HG03108 (cell line): ENCODE data around the gene H2BK1.

Experiments used
- ATAC-seq: cut with Tn5 transposase; IDR thresholded peaks from one replicate; pipeline ENCODE4 v1.9.1; 2021; ENCODE audit warnings: moderate library complexity; ENCODE audit not compliant: unreplicated experiment

Gene H2BK1

DNA sequence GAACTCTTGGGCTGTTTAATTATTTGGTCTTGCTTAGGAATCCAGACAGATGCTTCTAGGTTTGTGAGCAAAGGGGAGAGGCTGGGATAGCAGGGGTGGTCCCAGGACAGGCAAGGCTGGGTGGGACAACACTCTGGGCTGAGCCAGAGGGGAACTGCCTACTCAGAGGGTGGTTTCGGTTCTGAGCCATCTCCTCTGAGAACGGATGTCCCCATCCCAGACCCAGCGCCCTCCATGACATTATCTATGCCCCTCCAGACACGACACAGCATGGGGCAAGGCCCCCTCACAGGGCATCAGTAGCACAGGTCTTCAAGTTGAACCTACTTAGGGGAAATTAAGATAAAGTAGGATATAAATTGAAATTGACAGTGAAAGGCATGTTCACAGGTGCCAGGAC lies 30.3 kb downstream of the H2BK1 start:
- no peak for ATAC-seq

GRCh38 chr7:151179287-151179860 lies 30.9 kb downstream of the H2BK1 start:
- ATAC-seq: no peak

DNA sequence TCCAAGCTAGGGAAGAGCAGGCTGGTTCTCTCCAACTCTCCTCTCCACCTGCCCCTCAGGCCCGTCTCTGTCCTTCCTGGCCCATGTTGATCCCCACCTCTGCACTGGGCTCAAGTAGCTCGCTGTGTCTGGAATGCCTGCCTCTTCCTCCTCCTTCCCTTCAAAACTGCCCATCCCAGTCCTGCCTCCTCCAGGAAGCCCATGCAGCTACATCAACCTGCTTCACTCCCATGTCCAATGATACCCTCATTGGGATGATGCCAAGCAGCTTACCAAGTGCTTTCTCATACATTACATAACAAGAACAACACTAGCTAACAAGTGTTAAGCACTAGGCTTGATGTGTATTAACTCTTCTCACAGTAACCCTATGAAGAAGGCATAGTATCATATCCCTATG lies 31.5 kb downstream of the H2BK1 start:
- no peak for ATAC-seq

GRCh38 chr7:151178236-151178635 lies 32.1 kb downstream of the H2BK1 start:
- ATAC-seq: no peak

GRCh38 chr7:151177310-151177709 lies 33.0 kb downstream of the H2BK1 start:
- ATAC-seq: no peak

- ATAC-seq: no peak
Measured at GRCh38 chr7:151176401-151176800, 33.9 kb downstream of the H2BK1 start.

DNA sequence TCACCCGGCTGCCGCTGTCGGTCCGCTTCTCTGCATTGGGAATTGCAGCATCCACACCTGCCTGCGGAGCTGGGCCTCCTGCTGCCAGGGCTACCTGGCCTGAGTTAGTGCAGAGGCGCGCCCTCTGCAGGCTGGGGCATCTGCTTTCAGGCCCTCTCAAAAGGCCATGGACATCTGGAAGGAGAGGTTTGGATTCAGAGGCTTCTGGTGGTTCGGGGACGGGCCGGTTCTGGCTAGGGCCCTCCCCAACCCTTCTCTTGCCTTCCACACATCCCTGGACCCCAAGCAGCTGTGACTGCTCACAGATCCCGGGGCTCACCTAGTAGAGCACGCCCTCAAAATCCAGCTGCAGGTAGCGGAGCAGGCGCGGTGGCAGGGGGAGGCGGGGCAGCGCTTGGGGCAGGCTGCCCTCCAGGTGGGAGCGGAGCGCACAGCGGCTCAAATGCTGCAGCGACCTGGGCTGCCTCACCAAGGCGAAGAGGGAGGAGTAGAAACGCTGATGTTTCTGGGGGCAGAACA lies 34.4 kb downstream of the H2BK1 start:
- ATAC-seq: no peak

DNA sequence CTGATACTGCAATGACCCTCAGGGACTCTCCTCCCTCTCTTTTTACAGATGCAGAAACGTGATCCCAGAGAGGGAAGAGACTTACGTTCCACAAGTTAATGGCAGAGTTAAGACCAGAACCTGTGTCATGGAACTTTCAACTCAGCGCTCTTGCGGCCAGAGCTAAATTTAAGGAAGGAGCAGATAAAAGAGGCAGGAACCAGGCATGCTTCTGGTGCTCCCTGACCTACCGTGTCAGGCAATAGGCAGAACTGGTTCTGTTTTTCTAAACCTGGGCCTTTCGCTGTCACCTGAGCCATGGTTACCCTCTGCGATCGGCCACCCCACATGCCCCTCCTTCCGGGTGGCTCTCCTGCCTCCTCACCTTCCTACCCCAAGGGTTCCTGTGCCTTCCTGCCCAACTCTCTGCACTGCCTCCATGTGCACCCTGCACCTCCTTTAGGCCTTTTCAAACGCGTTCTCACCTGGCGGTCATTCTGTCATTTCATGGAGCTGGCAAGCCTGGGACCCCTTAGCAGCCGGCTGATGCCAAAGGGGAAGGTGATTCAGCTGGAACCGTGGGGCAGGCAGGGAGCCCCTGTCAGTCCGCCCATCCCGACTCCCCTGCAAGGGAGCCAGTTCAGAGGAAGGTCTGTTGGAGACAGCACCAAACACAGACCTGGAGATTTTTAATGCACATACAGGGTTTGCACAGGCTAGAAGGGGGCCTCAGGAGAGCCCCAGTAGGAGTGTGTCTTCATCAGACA lies 35.1 kb downstream of the H2BK1 start:
- no peak for ATAC-seq

GRCh38 chr7:151174246-151175046 lies 35.8 kb downstream of the H2BK1 start:
- ATAC-seq: no peak

GRCh38 chr7:151173386-151174245 lies 36.7 kb downstream of the H2BK1 start:
- no peak for ATAC-seq

DNA sequence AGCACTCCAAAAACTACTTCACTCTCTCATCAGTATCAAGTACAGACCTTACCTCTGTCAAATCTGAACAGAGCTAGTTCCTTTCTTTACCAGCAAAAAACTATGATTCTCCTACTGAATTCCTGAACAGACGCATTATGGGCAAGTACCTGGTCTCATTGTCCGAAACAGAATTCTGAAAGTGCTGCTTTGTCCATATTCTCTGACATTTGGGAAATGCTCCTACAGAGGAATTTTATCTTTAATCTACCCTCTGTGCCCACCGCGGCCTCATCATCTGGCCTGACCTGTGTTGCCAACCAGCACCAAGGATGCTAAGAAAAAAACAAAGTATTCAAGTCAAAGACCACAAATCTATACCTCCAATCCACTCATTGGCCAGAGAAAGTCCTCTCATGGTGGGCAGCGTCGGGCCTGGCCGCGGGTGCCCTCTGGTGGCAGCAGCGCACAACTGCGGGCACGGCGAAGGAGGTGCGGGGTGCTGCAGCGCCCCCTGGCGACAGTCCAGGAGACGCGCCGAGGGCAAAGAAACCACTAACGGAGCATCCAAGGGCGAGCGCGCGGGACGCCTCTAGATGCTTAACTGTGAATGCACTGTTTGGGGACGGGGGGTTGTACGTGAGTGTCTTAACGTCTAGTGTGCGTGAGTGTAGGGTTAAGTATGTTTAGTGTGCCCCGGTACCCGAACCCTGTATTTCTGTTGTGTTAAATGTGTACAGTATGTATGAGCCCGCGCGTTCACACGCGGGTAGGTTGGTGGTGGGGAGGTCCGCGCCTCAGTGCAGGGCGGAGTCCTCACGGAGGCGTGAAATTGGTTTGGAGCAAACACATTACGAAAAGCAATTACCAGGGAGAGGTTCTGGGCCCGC lies 37.8 kb downstream of the H2BK1 start:
- peak; percentile 56 for ATAC-seq

GRCh38 chr7:151168787-151169162 lies 41.5 kb downstream of the H2BK1 start:
- ATAC-seq: no peak

DNA sequence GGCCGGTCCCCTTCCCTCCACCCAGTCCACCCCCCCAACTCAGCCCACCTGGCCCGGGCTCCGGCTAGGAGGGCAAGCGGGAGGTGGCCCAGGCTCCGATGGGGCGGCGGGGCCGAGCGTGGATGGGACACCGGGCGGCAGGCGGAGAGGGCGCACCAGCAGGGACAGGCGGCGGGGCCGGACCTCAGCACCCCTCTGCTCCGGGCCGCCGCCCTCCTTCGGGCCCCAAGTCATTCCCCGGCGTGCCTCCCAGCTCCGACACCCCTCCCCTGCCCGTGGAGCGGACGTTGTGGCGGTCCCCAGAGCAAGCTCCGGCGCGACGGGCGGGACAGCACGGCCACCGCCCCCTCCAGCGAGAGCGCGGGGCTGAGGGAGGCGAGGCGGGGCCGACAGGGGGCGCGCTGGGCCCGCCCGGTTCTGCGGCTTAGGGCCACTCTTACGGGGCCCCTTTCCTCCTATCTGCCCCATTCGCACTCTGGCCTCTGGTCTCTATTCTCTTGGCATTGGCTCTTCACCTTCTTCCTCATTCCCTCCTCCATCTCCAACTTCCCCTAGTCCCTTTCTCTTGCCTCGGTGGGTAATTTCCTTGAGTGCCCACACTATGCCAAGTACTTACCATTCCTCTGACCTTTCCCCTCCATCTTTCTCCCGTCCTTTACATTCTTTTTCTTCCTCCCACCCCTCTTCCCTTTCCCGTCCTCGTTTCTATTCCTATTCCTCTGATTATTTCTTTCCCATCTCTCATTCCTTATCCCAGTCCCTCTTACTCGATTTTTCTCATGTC lies 42.1 kb downstream of the H2BK1 start:
- ATAC-seq: no peak

- ATAC-seq: no peak
Measured at GRCh38 chr7:151167197-151167961, 42.9 kb downstream of the H2BK1 start, which contains the start of gene GBX1. GBX1 (minus strand) TSS chr7:151167694; CDS start chr7:151167548, 146 bp downstream.

DNA sequence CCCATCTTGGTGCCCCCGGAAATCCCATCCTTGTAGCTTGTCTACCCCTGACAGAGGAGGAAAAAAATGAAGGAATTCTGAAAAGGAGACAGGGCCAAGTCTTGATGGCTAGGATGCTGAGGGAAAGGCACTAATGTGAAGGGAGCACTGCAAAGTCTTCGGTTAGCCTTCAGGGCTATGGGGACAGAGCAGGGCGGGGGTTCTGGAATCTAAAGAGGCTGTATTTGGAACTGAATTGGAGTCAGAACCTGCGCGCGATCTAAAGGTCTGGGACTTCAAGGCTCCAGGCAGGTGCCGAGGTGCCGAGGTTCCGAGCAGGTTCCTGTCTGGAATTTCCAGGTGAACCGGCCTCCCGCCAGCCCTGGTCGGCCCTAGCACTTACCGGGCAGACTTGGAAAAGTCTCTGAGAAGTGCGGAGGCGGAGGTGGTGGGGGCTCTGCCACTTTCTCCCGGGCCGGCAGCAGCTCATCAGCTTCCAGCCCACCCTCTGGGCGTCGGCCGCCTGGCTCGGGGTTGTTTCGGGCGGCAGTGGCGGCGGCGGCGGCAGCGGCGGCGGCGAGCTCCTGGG lies 43.6 kb downstream of the H2BK1 start:
- no peak for ATAC-seq

DNA sequence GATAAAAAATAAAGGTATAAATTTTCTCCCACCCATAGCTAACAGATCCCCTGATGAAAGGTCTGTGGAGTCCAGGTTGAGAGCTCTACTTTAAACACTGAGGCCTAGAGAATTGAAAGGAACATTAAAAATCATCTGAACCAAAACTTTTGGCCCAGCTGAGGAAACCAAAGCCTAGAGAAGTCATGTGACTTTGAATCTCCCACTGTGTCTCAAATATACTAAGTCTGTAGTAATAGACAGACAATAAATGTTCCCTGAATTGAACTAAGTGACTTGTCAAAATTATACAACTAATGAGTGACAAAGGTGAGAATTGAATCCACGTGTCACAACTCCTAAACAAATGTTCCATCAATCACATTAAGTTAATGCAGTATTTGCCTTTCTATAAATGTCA lies 48.5 kb downstream of the H2BK1 start:
- no peak for ATAC-seq
